CD4-positive, alpha-beta T cell (primary cell): ENCODE measurements around the gene PRSS56. TPM values are rescaled to one million over a fixed set of nuclear protein-coding genes. Genes with fewer than 3 reads are reported as not detected.
A peak's percentile ranks its signal among the peaks of the same experiment; 100 is the strongest.

Experiments used
- ATAC-seq: fragments of 200-7000 bp; cut with Tn5 transposase; one replicate; pipeline ENCODE4 v1.10.0; 2022; ENCODE audit warnings: mild to moderate bottlenecking; ENCODE audit not compliant: poor library complexity
- CTCF ChIA-PET: fragments of 350-600 bp; sonication (Branson Sonifier 250); formaldehyde crosslinking; loops from one replicate; lab custom pipeline; 2021; ENCODE audit warnings: antibody characterized with exemption, inconsistent platforms; lab: Charles Lee
- POLR2A ChIA-PET: fragments of 350-600 bp; sonication (Branson Sonifier 250); formaldehyde crosslinking; loops from one replicate; lab custom pipeline; 2021; ENCODE audit warnings: antibody characterized with exemption, inconsistent platforms; lab: Charles Lee
- DNase-seq, 14 experiments: peaks; one replicate each; pipeline ENCODE4 v3.0.0-alpha.2; 2013 to 2020; ENCODE audit warnings: mixed read lengths in 2 of 14
- H3K27ac ChIP-seq, 2 donors: one replicate each; pipeline versions ENCODE4 v1.5.1 to v1.7.0; 2013; ENCODE audit warnings: low read length in 2 of 2, low read depth in 1 of 2, mild to moderate bottlenecking in 1 of 2
- H3K27me3 ChIP-seq, 2 experiments: 1 replicate in 1 of 2; 2 replicates in 1 of 2; pipeline versions ENCODE4 v1.6.1 to v1.7.0; 2013; ENCODE audit warnings: low read length in 2 of 2, control low read depth in 1 of 2, mild to moderate bottlenecking in 1 of 2, moderate library complexity in 1 of 2; ENCODE audit not compliant: insufficient read depth in 2 of 2, control insufficient read depth in 1 of 2
- H3K36me3 ChIP-seq: one replicate; pipeline ENCODE4 v1.6.1; 2013; ENCODE audit warnings: low read length, control low read depth; ENCODE audit not compliant: insufficient read depth
- H3K4me1 ChIP-seq: one replicate; pipeline ENCODE4 v1.6.1; 2013; ENCODE audit warnings: low read length, control low read depth; ENCODE audit not compliant: insufficient read depth
- H3K4me3 ChIP-seq: one replicate; pipeline ENCODE4 v1.5.1; 2013; ENCODE audit warnings: mild to moderate bottlenecking, low read length, moderate library complexity
- H3K9me3 ChIP-seq, 2 experiments: 1 replicate in 1 of 2; 2 replicates in 1 of 2; pipeline versions ENCODE4 v1.6.1 to v1.7.0; 2013; ENCODE audit warnings: low read length in 2 of 2, mild to moderate bottlenecking in 2 of 2, control low read depth in 1 of 2, moderate library complexity in 1 of 2; ENCODE audit not compliant: control insufficient read depth in 1 of 2, insufficient read depth in 1 of 2
- H3K27ac Mint-ChIP-seq: one replicate; pipeline ENCODE4 v1.8.0; 2020; ENCODE audit warnings: mixed read lengths
- H3K27me3 Mint-ChIP-seq: one replicate; pipeline ENCODE4 v1.8.0; 2021; ENCODE audit warnings: mixed read lengths
- H3K36me3 Mint-ChIP-seq: one replicate; pipeline ENCODE4 v1.8.0; 2021; ENCODE audit warnings: low read depth, mixed read lengths
- H3K4me1 Mint-ChIP-seq: one replicate; pipeline ENCODE4 v1.8.0; 2021; ENCODE audit warnings: low read depth, mixed read lengths
- H3K4me3 Mint-ChIP-seq: one replicate; pipeline ENCODE4 v1.8.0; 2020; ENCODE audit warnings: mild to moderate bottlenecking, mixed read lengths
- H3K9me3 Mint-ChIP-seq: one replicate; pipeline ENCODE4 v1.8.0; 2020; ENCODE audit warnings: mixed read lengths
- CTCF ChIP-seq: fragments of 200-600 bp; IDR thresholded peaks from one replicate; pipeline ENCODE4 v1.8.0; 2022; ENCODE audit warnings: antibody characterized with exemption, mild to moderate bottlenecking
- intact Hi-C, 2 experiments: fragments of 100-400 bp; cut with DNase I in 1 of 2; cut with micrococcal nuclease in 1 of 2; formaldehyde crosslinking; loops; one replicate each; pipeline versions ENCODE4 v1.15.1 to v1.9.0; 2023 to 2025; cut with DNase I, micrococcal nuclease
- total RNA-seq, 174 experiments: library from RNA in 2 of 174; stranded (reverse) in 2 of 174; gene quantifications; one replicate each; pipeline ENCODE4 v1.2.3 and lab custom pipeline; 2021 to 2026

The PRSS56 gene
- total RNA-seq, 2 experiments from 2014 or later: not detected

GRCh38 chr2:232482301-232483238 is 37.6 kb upstream of the PRSS56 start:
- Mint-ChIP-seq H3K9me3 (no peaks in the 10 kb centered on the region), H3K4me3 (no peak overlapping the region), H3K36me3 (no peaks in the 10 kb centered on the region), H3K27me3 (peaks cover 22% of the 10 kb centered on the region), H3K27ac (no peak overlapping the region), H3K4me1 (peaks cover 12% of the 10 kb centered on the region)
- Histone ChIP-seq H3K36me3 (no peaks in the 10 kb centered on the region), H3K4me3 (no peak overlapping the region), H3K27ac (no peak overlapping the region), H3K9me3 (peaks cover 0 to 12% of the 10 kb centered on the region in 2 experiments), H3K27me3 (peaks cover 19 to 28% of the 10 kb centered on the region in 2 experiments), H3K4me1 (peaks cover 8% of the 10 kb centered on the region)
- TF ChIP-seq CTCF: no peak
- CTCF ChIA-PET: no interaction called here
- ATAC-seq: no peak
- intact Hi-C loops: no loop called here
- POLR2A ChIA-PET: no interaction called here
- peak in 1 of 14 experiments; percentile 3 for DNase-seq

- Histone ChIP-seq H3K9me3 (peaks cover 0 to 12% of the 10 kb centered on the region in 2 experiments), H3K27me3 (peaks cover 23 to 33% of the 10 kb centered on the region in 2 experiments), H3K36me3 (no peaks in the 10 kb centered on the region), H3K4me3 (no peak overlapping the region), H3K4me1 (peaks cover 8% of the 10 kb centered on the region), H3K27ac (no peak overlapping the region)
- intact Hi-C loops: no loop called here
- Mint-ChIP-seq H3K9me3 (no peaks in the 10 kb centered on the region), H3K27ac (no peak overlapping the region), H3K27me3 (peaks cover 27% of the 10 kb centered on the region), H3K4me3 (no peak overlapping the region), H3K4me1 (peaks cover 12% of the 10 kb centered on the region), H3K36me3 (no peaks in the 10 kb centered on the region)
- DNase-seq (peak in 1 of 14 experiments; percentile 1), ATAC-seq (no peak)
- POLR2A ChIA-PET: no interaction called here
- no peak for TF ChIP-seq CTCF
- CTCF ChIA-PET: no interaction called here
These were observed 36.8 kb upstream of the PRSS56 start for GRCh38 chr2:232483311-232483922.

GRCh38 chr2:232483923-232484627 is 36.1 kb upstream of the PRSS56 start:
- H3K27ac ChIP-seq: no peak overlapping the region
- no peak overlapping the region for H3K4me3 ChIP-seq
- POLR2A ChIA-PET: no interaction called here
- no peaks in the 10 kb centered on the region for H3K9me3 Mint-ChIP-seq
- no peak for ATAC-seq
- peaks cover 34% of the 10 kb centered on the region for H3K27me3 Mint-ChIP-seq
- peaks cover 17% of the 10 kb centered on the region for H3K4me1 Mint-ChIP-seq
- H3K27me3 ChIP-seq: peaks cover 26 to 40% of the 10 kb centered on the region in 2 experiments
- no peaks in the 10 kb centered on the region for H3K36me3 Mint-ChIP-seq
- peaks cover 0 to 12% of the 10 kb centered on the region in 2 experiments for H3K9me3 ChIP-seq
- no peak overlapping the region for H3K4me3 Mint-ChIP-seq
- TF ChIP-seq CTCF: no peak
- CTCF ChIA-PET: no interaction called here
- peaks cover 8% of the 10 kb centered on the region for H3K4me1 ChIP-seq
- no peak overlapping the region for H3K27ac Mint-ChIP-seq
- H3K36me3 ChIP-seq: no peaks in the 10 kb centered on the region
- peak in 1 of 14 experiments; percentile 2 for DNase-seq
- intact Hi-C loops: no loop called here
